Fibroblast of skin of abdomen (primary cell): ENCODE results near the gene CTNNBL1.

Experiments
- DNase-seq: peaks from one replicate; pipeline ENCODE4 v3.0.0-alpha.2; 2013

CTNNBL1 gene

GRCh38 chr20:37859406-37860171, 165.8 kb downstream of the CTNNBL1 start:
- DNase-seq: no peak

GRCh38 chr20:37863289-37863688, 169.5 kb downstream of the CTNNBL1 start:
- no peak for DNase-seq

- DNase-seq: peak; percentile 68
These were observed 170.5 kb downstream of the CTNNBL1 start for GRCh38 chr20:37864298-37864697.

- DNase-seq: no peak
These were observed 172.2 kb downstream of the CTNNBL1 start for GRCh38 chr20:37866051-37866450.

GRCh38 chr20:37867289-37868195, 173.7 kb downstream of the CTNNBL1 start:
- DNase-seq: no peak

GRCh38 chr20:37868851-37869333, 175.1 kb downstream of the CTNNBL1 start:
- DNase-seq: no peak

GRCh38 chr20:37869334-37869861, 175.6 kb downstream of the CTNNBL1 start:
- no peak for DNase-seq

- DNase-seq: no peak
These were observed 176.5 kb downstream of the CTNNBL1 start for GRCh38 chr20:37870294-37870693.

GRCh38 chr20:37871751-37872150, 177.9 kb downstream of the CTNNBL1 start:
- no peak for DNase-seq

- no peak for DNase-seq
These were observed 178.3 kb downstream of the CTNNBL1 start for GRCh38 chr20:37872161-37872560.

GRCh38 chr20:37873884-37874283, 180.1 kb downstream of the CTNNBL1 start:
- no peak for DNase-seq

- DNase-seq: no peak
These were observed 181.8 kb downstream of the CTNNBL1 start for GRCh38 chr20:37875460-37876175.

GRCh38 chr20:37876863-37877262, 183.0 kb downstream of the CTNNBL1 start:
- no peak for DNase-seq

- no peak for DNase-seq
These were observed 184.3 kb downstream of the CTNNBL1 start for GRCh38 chr20:37877832-37878772.

- no peak for DNase-seq
These were observed 185.2 kb downstream of the CTNNBL1 start for GRCh38 chr20:37878835-37879599.

GRCh38 chr20:37879843-37880242, 186.0 kb downstream of the CTNNBL1 start:
- no peak for DNase-seq

GRCh38 chr20:37880726-37881591, 187.1 kb downstream of the CTNNBL1 start:
- no peak for DNase-seq

GRCh38 chr20:37881601-37882343, 187.9 kb downstream of the CTNNBL1 start:
- no peak for DNase-seq
